K562 (cell line): Measurements from ENCODE around the gene LCMT2. TPM values are rescaled to one million over a fixed set of nuclear protein-coding genes. Genes with fewer than 3 reads are reported as not detected.

Experiments
- ATAC-seq: fragments of 200-7000 bp; cut with Tn5 transposase; 3 replicates; pipeline ENCODE4 v1.9.1; 2020; ENCODE audit warnings: moderate library complexity
- BruUV-seq: library from RNA; stranded (reverse); fragments of 400-500 nt; replicated peaks from 2 replicates; lab custom pipeline; 2021; lab: Mats Ljungman, UMichigan
- CTCF ChIA-PET: fragments of 300-600 bp; formaldehyde crosslinking; extraction: SDS; loops from one replicate; lab custom pipeline; 2021; ENCODE audit warnings: low intra/inter-chr PET ratio; lab: Yijun Ruan, JAX
- POLR2A ChIA-PET: fragments of 300-600, 350-650 bp; sonication (Branson Sonifier 250); formaldehyde crosslinking; extraction: SDS; loops from one replicate; lab custom pipeline; 2021; ENCODE audit warnings: antibody characterized with exemption, inconsistent platforms; lab: Yijun Ruan, JAX
- DNase-seq, 4 experiments: peaks; one replicate each; pipeline versions ENCODE4 v3.0.0 to v3.0.0-alpha.2; 2011 to 2018; ENCODE audit warnings: low spot score in 3 of 4, mixed read lengths in 3 of 4; ENCODE audit errors: extremely low read depth in 1 of 4
- FAIRE-seq: peaks from 2 replicates; lab custom pipeline; 2011; peaks lifted over from hg19 to GRCh38; lab: Jason Lieb, UNC
- H2AFZ ChIP-seq: 2 replicates; pipeline ENCODE4 v1.6.0; 2011; ENCODE audit warnings: low read depth, low read length, control low read depth, inconsistent platforms
- H3K27ac ChIP-seq: fragments of 200-600 bp; 3 replicates; pipeline ENCODE4 v1.8.0; 2011; ENCODE audit warnings: low read depth, mild to moderate bottlenecking, control low read depth, inconsistent platforms, low read length, moderate library complexity, mixed read lengths; ENCODE audit errors: extremely low read depth
- H3K27me3 ChIP-seq, 2 experiments: fragments of 300-600 bp in 1 of 2; 2 replicates in 1 of 2; 3 replicates in 1 of 2; pipeline versions ENCODE4 v1.6.0 to v1.8.0; 2011; ENCODE audit warnings: inconsistent platforms in 2 of 2, low read length in 2 of 2, mild to moderate bottlenecking in 1 of 2, mixed read lengths in 1 of 2, moderate library complexity in 1 of 2; ENCODE audit not compliant: control insufficient read depth in 2 of 2, insufficient read depth in 2 of 2
- H3K36me3 ChIP-seq: fragments of 300-600 bp; 3 replicates; pipeline ENCODE4 v1.8.0; 2011; ENCODE audit warnings: mild to moderate bottlenecking, low read length, inconsistent platforms; ENCODE audit not compliant: control insufficient read depth, insufficient read depth
- H3K4me1 ChIP-seq, 2 experiments: fragments of 200-600 bp in 1 of 2; replicated peaks in 1 of 2; 2 replicates in 1 of 2; 3 replicates in 1 of 2; pipeline versions ENCODE4 v1.5.1 to v1.8.0; 2011; ENCODE audit warnings: inconsistent platforms in 2 of 2, low read length in 2 of 2, mild to moderate bottlenecking in 1 of 2, mixed read lengths in 1 of 2, moderate library complexity in 1 of 2; ENCODE audit not compliant: control insufficient read depth in 2 of 2, insufficient read depth in 2 of 2
- H3K4me2 ChIP-seq: 2 replicates; pipeline ENCODE4 v1.6.1; 2011; ENCODE audit warnings: low read length, control low read depth, inconsistent platforms, mixed read lengths; ENCODE audit not compliant: insufficient read depth
- H3K4me3 ChIP-seq: fragments of 200-600 bp; sonication (generic), shearing (Covaris generic); 2 replicates; pipeline ENCODE4 v1.5.1; 2016; ENCODE audit warnings: control low read depth, inconsistent platforms
- H3K79me2 ChIP-seq: fragments of 200-600 bp; 3 replicates; pipeline ENCODE4 v1.8.0; 2011; ENCODE audit warnings: low read length, inconsistent platforms; ENCODE audit not compliant: control insufficient read depth, insufficient read depth
- H3K9ac ChIP-seq, 2 experiments: 2 replicates each; pipeline versions ENCODE4 v1.6.0 to v1.6.1; 2011; ENCODE audit warnings: low read depth in 2 of 2, low read length in 2 of 2, control low read depth in 1 of 2, inconsistent platforms in 1 of 2, mild to moderate bottlenecking in 1 of 2, mixed read lengths in 1 of 2; ENCODE audit not compliant: insufficient read depth in 1 of 2
- H3K9me1 ChIP-seq: one replicate; pipeline ENCODE4 v1.6.0; 2011; ENCODE audit warnings: inconsistent platforms, mild to moderate bottlenecking, low read length, moderate library complexity; ENCODE audit not compliant: control insufficient read depth, insufficient read depth
- H3K9me3 ChIP-seq: replicated peaks from 2 replicates; pipeline ENCODE4 v1.5.1; 2011; ENCODE audit warnings: low read depth, low read length, inconsistent platforms; ENCODE audit not compliant: control insufficient read depth, insufficient read depth
- H4K20me1 ChIP-seq: replicated peaks from 2 replicates; pipeline ENCODE4 v1.6.1; 2011; ENCODE audit warnings: low read length, inconsistent platforms, mixed read lengths; ENCODE audit not compliant: control insufficient read depth, insufficient read depth
- DDX20 ChIP-seq: fragments of 450-650 bp; IDR thresholded peaks from 2 replicates; pipeline ENCODE4 v1.6.1; 2016; ENCODE audit warnings: missing genetic modification characterization, low read depth, mild to moderate bottlenecking, missing compliant biosample characterization, moderate library complexity
- JUN ChIP-seq, 2 experiments: sonication (generic) in 1 of 2; formaldehyde crosslinking in 1 of 2; IDR thresholded peaks; 2 replicates each; pipeline versions ENCODE4 v1.6.1 to v1.8.0; 2012 to 2022; ENCODE audit warnings: borderline replicate concordance in 2 of 2, mild to moderate bottlenecking in 2 of 2, improper control_type of control experiment in 1 of 2, low read depth in 1 of 2, low read length in 1 of 2, missing genetic modification reagents in 1 of 2
- LARP7 ChIP-seq: fragments of 450-650 bp; IDR thresholded peaks from 2 replicates; pipeline ENCODE4 v1.6.1; 2016
- WGBS: fragments of 100-300 bp; shearing (Covaris generic); methylation state at CpG from one replicate; pipeline ENCODE4 v1.1.6; 2016; ENCODE audit warnings: low coverage, mixed read lengths; ENCODE audit not compliant: insufficient coverage; ENCODE audit errors: missing lambda C conversion rate; 5-methylcytosine and 5-hydroxymethylcytosine counted together
- in situ Hi-C: fragments of 300-500 bp; cut with MboI; formaldehyde crosslinking; loops from 4 replicates; pipeline ENCODE4 v1.15.0; 2018; ENCODE audit warnings: inconsistent platforms, mixed read lengths
- intact Hi-C: fragments of 100-400 bp; cut with micrococcal nuclease; formaldehyde crosslinking; loops from 2 replicates; pipeline ENCODE4 v1.14.2; 2022
- polyA plus RNA-seq, 8 experiments: library from polyadenylated mRNA; depleted of rRNA in 4 of 8; stranded (reverse) in 5 of 8; unstranded in 3 of 8; fragments of >200 nt; fragmentation: Nextera tagmentation in 2 of 8; fragmentation: Illumina TruSeq in 1 of 8; extraction: Ambion mirVana in 2 of 8; extraction: Trizol in 1 of 8; gene quantifications; 2 replicates each; pipeline versions ENCODE4 v1.2.1 to v1.2.3, GENCODE V29; 2011 to 2014; ENCODE audit warnings: inconsistent platforms in 1 of 8, missing spikeins in 1 of 8
- total RNA-seq, 7 experiments: library from RNA; depleted of rRNA in 6 of 7; stranded (reverse); fragments of >200 nt in 6 of 7; fragmentation: Illumina TruSeq in 2 of 7; extraction: Trizol in 2 of 7; gene quantifications; 2 replicates each; pipeline versions ENCODE4 v1.2.1 to v1.2.3, GENCODE V29; 2011 to 2021; ENCODE audit warnings: low replicate concordance in 1 of 7
- TF ChIP-seq, protein P1 (sequence below): sonication (generic); IDR thresholded peaks from 2 replicates; pipeline ENCODE4 v1.6.1; 2016

The LCMT2 gene
- total and polyA plus RNA-seq, 9 of the 15 experiments (the other 6 are each of a cell fraction or from before 2014, with no cell fraction given), result 2.5 to 22.3 (median 15.2) TPM

DNA sequence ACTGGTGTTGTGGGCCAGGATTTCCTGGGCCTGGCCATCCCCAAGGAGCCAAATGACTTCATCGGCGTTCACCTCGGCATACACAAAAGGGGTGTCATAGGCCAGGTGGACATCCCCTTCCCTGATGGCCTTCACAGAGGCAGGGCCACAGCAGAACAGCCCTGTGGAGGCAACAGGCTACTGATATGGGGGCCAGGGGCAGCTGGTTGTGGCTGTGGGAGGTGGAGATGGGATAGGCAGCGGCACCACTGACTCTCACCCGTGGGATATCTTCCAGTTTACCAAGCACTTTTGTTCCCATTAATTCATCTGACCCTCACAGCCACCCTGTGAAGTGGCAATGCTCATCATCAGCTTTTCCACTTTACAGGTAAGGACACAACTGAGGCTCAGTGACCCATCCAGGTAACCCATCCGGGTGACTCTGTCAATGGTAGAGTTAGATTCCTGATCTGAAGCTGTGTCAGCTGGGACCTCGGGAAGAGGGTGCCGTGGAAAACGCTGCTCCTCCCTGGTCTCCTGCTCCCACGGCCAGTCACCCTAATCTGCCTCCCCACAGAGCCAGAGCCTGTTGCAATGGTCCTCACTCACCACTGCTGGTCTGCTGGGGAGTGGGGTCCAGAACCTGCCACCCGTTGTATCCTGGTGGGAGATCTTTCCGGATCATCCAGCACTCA is 48.3 kb downstream of the LCMT2 start:
- FAIRE-seq, result no peak
- POLR2A ChIA-PET, result interaction anchor here (0.7 kb wide), 1 partner anchor 184 kb away, joined by 3 read pairs; no protein-coding TSS in a partner anchor
- 5% methylated on average over 12 of the region's 12 CpGs for WGBS
- in situ Hi-C loops, result no loop called here
- Histone ChIP-seq H3K9me1 (no peaks in the 10 kb centered on the region), H3K9me3 (no peaks in the 10 kb centered on the region), H3K36me3 (no peaks in the 10 kb centered on the region), H3K4me1 (no peaks in the 10 kb centered on the region; a peak in 1 of 5 replicates), H3K4me2 (no peak overlapping the region), H3K79me2 (no peaks in the 10 kb centered on the region), H3K9ac (peak overlapping the region in 1 of 2 experiments; percentile 19; a peak in 1 of 4 replicates), H4K20me1 (peaks cover 3% of the 10 kb centered on the region; the same call in 1 of the 2 replicates), H3K27ac (no peak overlapping the region; the same call in 2 of the 3 replicates), H3K27me3 (peaks cover 40 to 65% of the 10 kb centered on the region in 2 experiments), H3K4me3 (no peak overlapping the region), H2AFZ (0 out of 2 replicates have a peak overlapping the region, but pooled peaks have one; percentile 4)
- CTCF ChIA-PET, result no interaction called here
- TF ChIP-seq JUN (IDR thresholded peaks at IDR 0.05; ENCODE audit: borderline replicate concordance, low read depth, low read length), result no peak
- TF ChIP-seq JUN (CRISPR knock-in tag; IDR thresholded peaks at IDR 0.05; ENCODE audit: borderline replicate concordance), result no peak
- no peak for TF ChIP-seq LARP7
- TF ChIP-seq, protein P1, sequence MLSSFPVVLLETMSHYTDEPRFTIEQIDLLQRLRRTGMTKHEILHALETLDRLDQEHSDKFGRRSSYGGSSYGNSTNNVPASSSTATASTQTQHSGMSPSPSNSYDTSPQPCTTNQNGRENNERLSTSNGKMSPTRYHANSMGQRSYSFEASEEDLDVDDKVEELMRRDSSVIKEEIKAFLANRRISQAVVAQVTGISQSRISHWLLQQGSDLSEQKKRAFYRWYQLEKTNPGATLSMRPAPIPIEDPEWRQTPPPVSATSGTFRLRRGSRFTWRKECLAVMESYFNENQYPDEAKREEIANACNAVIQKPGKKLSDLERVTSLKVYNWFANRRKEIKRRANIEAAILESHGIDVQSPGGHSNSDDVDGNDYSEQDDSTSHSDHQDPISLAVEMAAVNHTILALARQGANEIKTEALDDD, result no peak
- no peak for TF ChIP-seq DDX20
- no TSS peak for BruUV-seq
- DNase-seq, result no peak
- intact Hi-C loops, result loop anchor here (10.0 kb wide), 1 partner anchor 577 kb away; no protein-coding TSS in a partner anchor
- no peak for ATAC-seq
